Measurements from ENCODE around the gene DAND5.
"Not testable (repeated sequence)": the region's sequence is repeated elsewhere in the genome, so short reads cannot be mapped to it uniquely, and the experiment has no call there.

Gene DAND5

GRCh38 chr19:12967907-12968306, 1.5 kb upstream of the DAND5 start:
- DNase-seq: no peak

GRCh38 chr19:12970070-12970820, 869 bp downstream of the DAND5 start:
- DNase-seq: no peak

- no peak for DNase-seq
Measured at GRCh38 chr19:12973236-12973635, 3.9 kb downstream of the DAND5 start.

GRCh38 chr19:12974301-12975220, 5.2 kb downstream of the DAND5 start:
- peak; percentile 14 for DNase-seq

GRCh38 chr19:12975221-12975741, 5.9 kb downstream of the DAND5 start:
- peak; percentile 18 for DNase-seq

GRCh38 chr19:12976109-12976508, 6.7 kb downstream of the DAND5 start:
- not testable (repeated sequence) for DNase-seq

GRCh38 chr19:12979974-12980373, 10.6 kb downstream of the DAND5 start:
- no peak for DNase-seq

GRCh38 chr19:12982648-12983047, 13.3 kb downstream of the DAND5 start:
- DNase-seq: no peak

GRCh38 chr19:12983091-12983490, 13.7 kb downstream of the DAND5 start:
- DNase-seq: no peak

- peak; percentile 62 for DNase-seq
Measured at GRCh38 chr19:12983542-12984142, 14.3 kb downstream of the DAND5 start.

GRCh38 chr19:12984143-12984627, 14.8 kb downstream of the DAND5 start:
- DNase-seq: no peak

GRCh38 chr19:12984683-12985048, 15.3 kb downstream of the DAND5 start:
- peak; percentile 25 for DNase-seq

GRCh38 chr19:12985049-12985776, 15.8 kb downstream of the DAND5 start:
- no peak for DNase-seq

GRCh38 chr19:12986726-12987125, 17.4 kb downstream of the DAND5 start:
- DNase-seq: no peak

- DNase-seq: no peak
Measured at GRCh38 chr19:12987190-12987589, 17.8 kb downstream of the DAND5 start.

GRCh38 chr19:12987781-12988180, 18.4 kb downstream of the DAND5 start:
- DNase-seq: no peak

GRCh38 chr19:12990431-12990830, 21.1 kb downstream of the DAND5 start:
- no peak for DNase-seq

- DNase-seq: no peak
Measured at GRCh38 chr19:12990853-12991252, 21.5 kb downstream of the DAND5 start.

GRCh38 chr19:12991296-12991695, 21.9 kb downstream of the DAND5 start:
- DNase-seq: no peak

GRCh38 chr19:12992729-12993128, 23.4 kb downstream of the DAND5 start:
- no peak for DNase-seq

GRCh38 chr19:12993562-12993961, 24.2 kb downstream of the DAND5 start:
- no peak for DNase-seq

Measured in NCI-H1092 (cell line).